ENCODE measurements around the gene VWA5B2. TPM values are rescaled to one million over a fixed set of nuclear protein-coding genes. Genes with fewer than 3 reads are reported as not detected.

VWA5B2 gene
- total RNA-seq, 1 experiment from 2014 or later, result 1.6 TPM

GRCh38 chr3:184233127-184233843 is 3.9 kb downstream of the VWA5B2 start:
- peaks cover 9% of the 10 kb centered on the region for H3K4me1 ChIP-seq
- intact Hi-C loops (cut with micrococcal nuclease; ENCODE audit: unreplicated experiment), result no loop called here
- POLR2A ChIA-PET, result no interaction called here
- TF ChIP-seq CTCF (IDR thresholded peaks at IDR 0.05; ENCODE audit: insufficient read depth in 1 of 2, low read depth in 1 of 2, low read length in 1 of 2, severe bottlenecking in 1 of 2, unreplicated experiment in 1 of 2), result no peak
- no TSS peak for BruUV-seq (replicated peaks)
- H3K4me1 Mint-ChIP-seq (ENCODE audit: low read depth, unreplicated experiment), result peaks cover 7% of the 10 kb centered on the region
- DNase-seq, result no peak
- H3K27ac Mint-ChIP-seq (ENCODE audit: unreplicated experiment), result no peak overlapping the region
- CTCF ChIA-PET, result no interaction called here
- peaks cover 4% of the 10 kb centered on the region for H3K36me3 Mint-ChIP-seq (ENCODE audit: insufficient read depth, unreplicated experiment)
- no peak overlapping the region for H3K4me3 Mint-ChIP-seq (ENCODE audit: unreplicated experiment)
- no peak overlapping the region for H3K4me3 ChIP-seq (ENCODE audit: low read depth, low read length)
- H3K27me3 ChIP-seq (replicated peaks; ENCODE audit: control insufficient read depth, insufficient read depth, low read length), result peaks cover 3% of the 10 kb centered on the region
- no peaks in the 10 kb centered on the region for H3K9me3 Mint-ChIP-seq (ENCODE audit: unreplicated experiment)
- H3K36me3 ChIP-seq (ENCODE audit: control insufficient read depth, insufficient read depth, low read length), result no peaks in the 10 kb centered on the region
- peaks cover 15% of the 10 kb centered on the region for H3K27me3 Mint-ChIP-seq (ENCODE audit: insufficient read depth, unreplicated experiment)
- no peaks in the 10 kb centered on the region for H3K9me3 ChIP-seq

GRCh38 chr3:184234224-184234623 is 4.8 kb downstream of the VWA5B2 start:
- ChIA-PET CTCF (no interaction called here), POLR2A (no interaction called here)
- Mint-ChIP-seq H3K36me3 (ENCODE audit: insufficient read depth, unreplicated experiment) (peaks cover 4% of the 10 kb centered on the region), H3K27me3 (ENCODE audit: insufficient read depth, unreplicated experiment) (peaks cover 15% of the 10 kb centered on the region), H3K4me1 (ENCODE audit: low read depth, unreplicated experiment) (peaks cover 7% of the 10 kb centered on the region), H3K9me3 (ENCODE audit: unreplicated experiment) (no peaks in the 10 kb centered on the region), H3K27ac (ENCODE audit: unreplicated experiment) (no peak overlapping the region), H3K4me3 (ENCODE audit: unreplicated experiment) (no peak overlapping the region)
- Histone ChIP-seq H3K4me3 (ENCODE audit: low read depth, low read length) (no peak overlapping the region), H3K36me3 (ENCODE audit: control insufficient read depth, insufficient read depth, low read length) (no peaks in the 10 kb centered on the region), H3K27me3 (replicated peaks; ENCODE audit: control insufficient read depth, insufficient read depth, low read length) (no peaks in the 10 kb centered on the region), H3K9me3 (no peaks in the 10 kb centered on the region), H3K4me1 (peaks cover 8% of the 10 kb centered on the region)
- no peak for TF ChIP-seq CTCF (IDR thresholded peaks at IDR 0.05; ENCODE audit: insufficient read depth in 1 of 2, low read depth in 1 of 2, low read length in 1 of 2, severe bottlenecking in 1 of 2, unreplicated experiment in 1 of 2)
- intact Hi-C loops (cut with micrococcal nuclease; ENCODE audit: unreplicated experiment), result no loop called here
- peak in 1 of 2 experiments; percentile 20 for DNase-seq
- no TSS peak for BruUV-seq (replicated peaks)

GRCh38 chr3:184234671-184235380 is 5.4 kb downstream of the VWA5B2 start:
- Histone ChIP-seq H3K4me1 (peaks cover 2% of the 10 kb centered on the region), H3K9me3 (no peaks in the 10 kb centered on the region), H3K4me3 (ENCODE audit: low read depth, low read length) (no peak overlapping the region), H3K27me3 (replicated peaks; ENCODE audit: control insufficient read depth, insufficient read depth, low read length) (no peaks in the 10 kb centered on the region), H3K36me3 (ENCODE audit: control insufficient read depth, insufficient read depth, low read length) (no peaks in the 10 kb centered on the region)
- intact Hi-C loops (cut with micrococcal nuclease; ENCODE audit: unreplicated experiment), result no loop called here
- no peak overlapping the region for H3K4me3 Mint-ChIP-seq (ENCODE audit: unreplicated experiment)
- peaks cover 7% of the 10 kb centered on the region for H3K4me1 Mint-ChIP-seq (ENCODE audit: low read depth, unreplicated experiment)
- no peak overlapping the region for H3K27ac Mint-ChIP-seq (ENCODE audit: unreplicated experiment)
- ChIA-PET POLR2A (interaction anchor here (0.7 kb wide), 1 partner anchor 48 kb away, joined by 6 read pairs; no protein-coding TSS in a partner anchor), CTCF (no interaction called here)
- DNase-seq, result no peak
- TF ChIP-seq CTCF (IDR thresholded peaks at IDR 0.05; ENCODE audit: insufficient read depth in 1 of 2, low read depth in 1 of 2, low read length in 1 of 2, severe bottlenecking in 1 of 2, unreplicated experiment in 1 of 2), result no peak
- peaks cover 15% of the 10 kb centered on the region for H3K27me3 Mint-ChIP-seq (ENCODE audit: insufficient read depth, unreplicated experiment)
- no TSS peak for BruUV-seq (replicated peaks)
- no peaks in the 10 kb centered on the region for H3K9me3 Mint-ChIP-seq (ENCODE audit: unreplicated experiment)
- peaks cover 6% of the 10 kb centered on the region for H3K36me3 Mint-ChIP-seq (ENCODE audit: insufficient read depth, unreplicated experiment)
